A549 (cell line): ENCODE results near the gene SUMO2. TPM values are rescaled to one million over a fixed set of nuclear protein-coding genes. Genes with fewer than 3 reads are reported as not detected.
A peak's percentile ranks its signal among the peaks of the same experiment; 100 is the strongest.
"Not testable (repeated sequence)": the region's sequence is repeated elsewhere in the genome, so short reads cannot be mapped to it uniquely, and the experiment has no call there.

Experiments used
- ATAC-seq, 2 experiments: fragments of 200-7000 bp in 1 of 2; fragments of >200 bp in 1 of 2; cut with Nextera tagmentation in 1 of 2; cut with Tn5 transposase in 1 of 2; 3 replicates each; pipeline versions ENCODE4 v1.8.0 to v1.9.1; 2018 to 2020; ENCODE audit warnings: mild to moderate bottlenecking in 1 of 2, moderate library complexity in 1 of 2
- CTCF ChIA-PET: fragments of 300-600 bp; sonication (Branson Sonifier 250); formaldehyde crosslinking; extraction: SDS; loops from one replicate; lab custom pipeline; 2021; ENCODE audit warnings: antibody characterized with exemption, inconsistent platforms; lab: Yijun Ruan, JAX
- POLR2A ChIA-PET: fragments of 350-600 bp; formaldehyde crosslinking; extraction: SDS; loops from one replicate; lab custom pipeline; 2021; ENCODE audit warnings: antibody characterized with exemption, inconsistent platforms; lab: Yijun Ruan, JAX
- DNase-seq, 2 experiments: peaks; one replicate each; pipeline versions ENCODE4 v3.0.0 to v3.0.0-alpha.2; 2011 to 2016; ENCODE audit warnings: low read depth in 1 of 2, low spot score in 1 of 2
- FAIRE-seq: peaks from 2 replicates; lab custom pipeline; 2011; peaks lifted over from hg19 to GRCh38; lab: Jason Lieb, UNC
- H3K27ac ChIP-seq, 2 experiments: fragments of >200 bp; sonication (Bioruptor Twin); formaldehyde crosslinking; 3 replicates each; pipeline ENCODE4 v1.5.1; 2016 to 2017
- H3K4me1 ChIP-seq: fragments of >200 bp; sonication (Bioruptor Twin); formaldehyde crosslinking; 3 replicates; pipeline ENCODE4 v1.6.1; 2016
- H3K4me2 ChIP-seq: fragments of >200 bp; sonication (Bioruptor Twin); formaldehyde crosslinking; 3 replicates; pipeline ENCODE4 v1.6.1; 2016
- H3K4me3 ChIP-seq: fragments of >200 bp; sonication (Bioruptor Twin); formaldehyde crosslinking; 3 replicates; pipeline ENCODE4 v1.5.1; 2016
- H3K9me3 ChIP-seq: fragments of >200 bp; sonication (Bioruptor Twin); formaldehyde crosslinking; 3 replicates; pipeline ENCODE4 v1.6.1; 2016
- BHLHE40 ChIP-seq: IDR thresholded peaks from 2 replicates; pipeline ENCODE4 v1.6.1; 2012; ENCODE audit warnings: low read depth, low read length, inconsistent platforms
- CBX8 ChIP-seq: fragments of 200-600 bp; sonication (generic); IDR thresholded peaks from 2 replicates; pipeline ENCODE4 v1.6.1; 2016
- CHD4 ChIP-seq: fragments of 200-600 bp; sonication (generic); IDR thresholded peaks from 2 replicates; pipeline ENCODE4 v1.6.1; 2016; ENCODE audit warnings: antibody characterized with exemption, mild to moderate bottlenecking, borderline replicate concordance
- EHF ChIP-seq: fragments of 250-450 bp; sonication (Bioruptor Pico); IDR thresholded peaks from 2 replicates; pipeline ENCODE4 v1.5.0; 2020; ENCODE audit warnings: mild to moderate bottlenecking
- ESRRA ChIP-seq: fragments of 150-350 bp; IDR thresholded peaks from 2 replicates; pipeline ENCODE4 v1.6.1; 2014; ENCODE audit warnings: mild to moderate bottlenecking, low read length, borderline replicate concordance
- FOSB ChIP-seq: fragments of 250-450 bp; sonication (Bioruptor Pico); IDR thresholded peaks from 2 replicates; pipeline ENCODE4 v1.5.0; 2020; ENCODE audit warnings: mild to moderate bottlenecking, moderate library complexity
- FOSL2 ChIP-seq, 2 experiments: fragments of 450-650 bp in 1 of 2; fragments of >200 bp in 1 of 2; sonication (Bioruptor Twin) in 1 of 2; formaldehyde crosslinking; IDR thresholded peaks; 2 replicates each; pipeline versions ENCODE4 v1.5.0 to v1.6.1; 2016 to 2020; ENCODE audit warnings: mild to moderate bottlenecking in 1 of 2, moderate library complexity in 1 of 2
- HEYL ChIP-seq: fragments of 250-450 bp; sonication (Bioruptor Pico); IDR thresholded peaks from 2 replicates; pipeline ENCODE4 v1.8.0; 2021; ENCODE audit warnings: mild to moderate bottlenecking, moderate library complexity
- HOXB13 ChIP-seq: fragments of 250-450 bp; sonication (Bioruptor Pico); IDR thresholded peaks from 2 replicates; pipeline ENCODE4 v1.5.0; 2020; ENCODE audit warnings: low read depth, mild to moderate bottlenecking, moderate library complexity
- JUN ChIP-seq, 2 experiments: fragments of >200 bp; sonication (Bioruptor Twin); formaldehyde crosslinking; IDR thresholded peaks; 2 replicates in 1 of 2; 3 replicates in 1 of 2; pipeline ENCODE4 v1.6.1; 2016 to 2017
- MYC ChIP-seq: IDR thresholded peaks from 2 replicates; pipeline ENCODE4 v1.6.1; 2012; ENCODE audit warnings: mild to moderate bottlenecking, inconsistent platforms, low read length, improper control_type of control experiment, borderline replicate concordance
- NPAS2 ChIP-seq: fragments of 250-450 bp; sonication (Bioruptor Pico); IDR thresholded peaks from 2 replicates; pipeline ENCODE4 v1.8.0; 2022; ENCODE audit warnings: mild to moderate bottlenecking, moderate library complexity, borderline replicate concordance
- PHF8 ChIP-seq: fragments of 200-600 bp; sonication (generic); IDR thresholded peaks from 2 replicates; pipeline ENCODE4 v1.6.1; 2016; ENCODE audit warnings: low read depth, mild to moderate bottlenecking, antibody characterized with exemption, moderate library complexity, borderline replicate concordance
- POLR2A ChIP-seq: IDR thresholded peaks from 2 replicates; pipeline ENCODE4 v1.6.1; 2012; ENCODE audit warnings: mild to moderate bottlenecking, low read length
- RCOR1 ChIP-seq: fragments of 150-350 bp; IDR thresholded peaks from 2 replicates; pipeline ENCODE4 v1.6.1; 2014; ENCODE audit warnings: antibody characterized with exemption, low read length, low read depth
- SREBF2 ChIP-seq: fragments of 450-650 bp; IDR thresholded peaks from 2 replicates; pipeline ENCODE4 v1.6.1; 2014; ENCODE audit warnings: mild to moderate bottlenecking, moderate library complexity
- TFCP2L1 ChIP-seq: fragments of 250-450 bp; sonication (Bioruptor Pico); IDR thresholded peaks from 2 replicates; pipeline ENCODE4 v1.5.0; 2021; ENCODE audit warnings: mild to moderate bottlenecking
- ZC3H11A ChIP-seq: fragments of 450-650 bp; IDR thresholded peaks from 2 replicates; pipeline ENCODE4 v1.6.1; 2014; ENCODE audit warnings: antibody characterized with exemption, mild to moderate bottlenecking
- WGBS: methylation state at CpG from one replicate; pipeline ENCODE4 v1.1.6; 2017; ENCODE audit errors: missing lambda C conversion rate; 5-methylcytosine and 5-hydroxymethylcytosine counted together
- polyA plus RNA-seq, 4 experiments: library from polyadenylated mRNA; depleted of rRNA in 3 of 4; stranded (reverse); fragments of >200 nt; fragmentation: RNase III in 1 of 4; extraction: RNeasy Plus Mini Kit Qiagen cat#74134 plus additional on column Dnase treatment in 1 of 4; gene quantifications; 2 replicates in 3 of 4; 3 replicates in 1 of 4; pipeline ENCODE4 v1.2.3, GENCODE V29; 2011 to 2017
- TF ChIP-seq, protein P1 (sequence below): fragments of 250-450 bp; sonication (Bioruptor Pico); IDR thresholded peaks from 2 replicates; pipeline ENCODE4 v1.5.0; 2020; ENCODE audit warnings: low read depth, mild to moderate bottlenecking, moderate library complexity
- TF ChIP-seq, protein P2 (sequence below): fragments of 450-650 bp; IDR thresholded peaks from 2 replicates; pipeline ENCODE4 v1.6.1; 2014; ENCODE audit warnings: antibody characterized with exemption
- TF ChIP-seq, protein P3 (sequence below): fragments of >200 bp; sonication (Bioruptor Twin); formaldehyde crosslinking; IDR thresholded peaks from 2 replicates; pipeline ENCODE4 v1.6.1; 2016
- TF ChIP-seq, protein P4 (sequence below): fragments of 150-350 bp; IDR thresholded peaks from 2 replicates; pipeline ENCODE4 v1.6.1; 2014; ENCODE audit warnings: low read depth, mild to moderate bottlenecking, low read length
- TF ChIP-seq, protein P5 (sequence below): IDR thresholded peaks from 2 replicates; pipeline ENCODE4 v1.6.1; 2012; ENCODE audit warnings: low read depth, borderline replicate concordance
- TF ChIP-seq, protein P6 (sequence below): fragments of 200-600 bp; sonication (generic); IDR thresholded peaks from 2 replicates; pipeline ENCODE4 v1.6.1; 2016; ENCODE audit warnings: antibody characterized with exemption, mild to moderate bottlenecking, moderate library complexity

Gene SUMO2
- polyA plus RNA-seq, 2 of the 4 experiments (the other 2 are of a cell fraction) = 525 to 545 TPM

DNA sequence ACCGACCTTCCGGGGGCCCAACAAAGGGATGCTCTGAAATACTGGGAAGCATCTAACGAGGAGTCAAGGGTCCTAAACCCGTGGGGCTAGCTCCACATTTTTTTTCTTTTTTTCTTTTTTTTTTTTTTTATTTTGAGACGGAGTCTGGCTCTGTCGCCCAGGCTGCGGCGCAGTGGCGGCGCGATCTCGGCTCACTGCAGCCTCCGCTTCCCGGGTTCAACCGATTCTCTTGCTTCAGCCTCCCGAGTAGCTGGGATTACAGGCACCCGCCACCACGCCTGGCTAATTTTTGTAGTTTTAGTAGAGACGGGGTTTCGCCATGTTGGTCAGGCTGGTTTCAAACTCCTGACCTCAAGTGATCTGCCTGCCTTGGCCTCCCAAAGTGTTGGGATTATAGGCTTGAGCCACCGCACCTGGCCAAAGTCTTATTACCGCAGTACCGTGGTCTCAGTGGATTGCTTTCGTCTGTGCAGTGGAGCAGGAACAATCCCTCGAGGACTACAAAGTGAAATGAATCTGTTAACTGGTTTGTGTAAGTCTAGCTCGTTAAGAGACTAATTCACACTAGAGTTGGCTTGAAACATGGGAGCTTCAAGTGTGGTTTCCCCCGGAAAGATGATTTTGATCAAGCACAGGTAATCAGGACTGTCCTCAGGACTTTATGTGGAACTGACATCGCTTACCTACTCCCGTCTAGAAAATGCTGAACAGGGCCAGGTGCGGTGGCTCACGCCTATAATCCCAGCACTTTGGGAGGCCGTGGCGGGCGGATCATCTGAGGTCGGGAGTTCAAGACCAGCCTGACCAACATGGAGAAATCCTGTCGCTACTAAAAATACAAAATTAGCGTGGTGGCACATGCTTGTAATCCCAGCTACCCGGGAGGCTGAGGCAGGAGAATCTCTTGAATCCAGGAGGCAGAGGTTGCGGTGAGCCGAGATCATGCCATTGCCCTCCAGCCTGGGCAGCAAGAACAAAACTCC is 50.5 kb downstream of the SUMO2 start:
- FAIRE-seq, H3K9me3 ChIP-seq, DNase-seq: not testable (repeated sequence)
- ChIA-PET POLR2A (interaction anchor here (0.6 to 7.0 kb wide), 12 partner anchors 9 to 138 kb away, joined by 3 to 70 read pairs (median 6); partner anchors contain the start of genes GGA3, JPT1, MIF4GD and MRPS7), CTCF (interaction anchor here (0.7 to 62.2 kb wide), 23 partner anchors 13 to 615 kb away, joined by 3 to 3429 read pairs (median 7); partner anchors contain the start of genes ARMC7, ATP5PD, JPT1 and KCTD2)
- peak; percentile 1; a peak in 3 of 6 replicates for ATAC-seq
- Histone ChIP-seq H3K4me2 (peak overlapping the region; percentile 87), H3K4me3 (peak overlapping the region; percentile 89), H3K27ac (peak overlapping the region; percentile 97), H3K4me1 (peaks cover 37% of the 10 kb centered on the region)
- TF ChIP-seq CHD4 (0 out of 2 replicates have a peak, but pooled peaks have one; percentile 13), TFCP2L1 (CRISPR knock-in tag) (0 out of 2 replicates have a peak, but pooled peaks have one; percentile 36)
- 86% methylated on average over 40 of the region's 40 CpGs for WGBS

DNA sequence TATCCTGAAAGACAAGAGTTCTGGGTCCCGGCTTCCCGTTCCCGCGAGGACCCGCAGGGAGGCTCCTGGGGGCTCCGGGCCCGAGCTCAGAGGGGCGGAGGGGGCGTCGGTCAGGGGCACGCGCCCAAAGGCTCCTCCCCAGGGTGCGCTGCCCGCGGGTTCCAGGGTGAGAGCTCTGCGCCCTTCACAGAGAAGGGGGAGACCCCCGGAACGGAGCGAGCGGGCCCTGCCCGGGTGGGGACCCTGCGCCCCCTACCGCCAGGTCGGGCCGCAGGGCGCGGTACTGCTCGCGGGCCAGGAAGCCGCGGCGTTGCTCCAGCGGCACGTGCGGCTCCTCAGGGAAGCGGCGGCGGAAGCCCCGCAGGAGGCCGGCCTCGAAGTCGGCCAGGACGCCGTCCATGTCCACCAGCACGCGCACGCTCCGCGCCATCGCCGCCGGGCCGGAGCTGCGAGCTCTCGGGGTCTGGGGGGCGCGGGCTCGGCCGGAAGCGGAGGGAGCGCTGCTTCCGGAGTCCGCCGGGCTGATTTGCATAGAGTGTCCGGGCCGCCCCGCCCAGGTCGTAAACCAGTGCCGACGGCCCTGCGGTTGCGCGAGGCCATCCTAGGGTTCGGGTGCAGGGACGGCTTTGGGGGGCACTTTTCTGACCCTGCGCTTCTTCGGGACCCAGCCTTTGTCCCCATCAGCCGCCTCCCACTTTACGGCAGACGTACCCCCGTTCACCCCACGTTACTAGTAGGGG is 51.3 kb downstream of the SUMO2 start, which contains the start of gene NT5C:
Gene NT5C (minus strand): TSS at position 465 of the 740 bp plus-strand sequence. CDS start 35 bp downstream, at position 430.
- Histone ChIP-seq H3K4me2 (peak within 1 kb of the TSS; percentile 87), H3K27ac (peak within 1 kb of the TSS; percentile 97), H3K9me3 (no peaks in the 10 kb centered on the region), H3K4me3 (peak within 1 kb of the TSS; percentile 89), H3K4me1 (peaks cover 40% of the 10 kb centered on the region)
- DNase-seq = peak; percentile 85 to 91
- peak; percentile 83 to 86 for ATAC-seq
- FAIRE-seq = no peak
- 1% methylated on average over 47 of the region's 82 CpGs for WGBS
- CTCF ChIA-PET = interaction anchor here (0.6 to 62.2 kb wide), 35 partner anchors 14 to 616 kb away, joined by 3 to 3429 read pairs (median 5); partner anchors contain the start of genes ARMC7, ATP5PD, CDR2L and JPT1
- POLR2A ChIA-PET = interaction anchor here (0.6 to 7.0 kb wide), 17 partner anchors 8 to 139 kb away, joined by 3 to 70 read pairs (median 4); partner anchors contain the start of genes ARMC7, GGA3, JPT1 and MIF4GD
- no peak for TF ChIP-seq EHF (CRISPR knock-in tag)
- no peak for TF ChIP-seq FOSL2 (IDR thresholded peaks at IDR 0.05)
- no peak for TF ChIP-seq FOSL2 (CRISPR knock-in tag; IDR thresholded peaks at IDR 0.05)
- no peak for TF ChIP-seq ESRRA
- TF ChIP-seq, protein P1, sequence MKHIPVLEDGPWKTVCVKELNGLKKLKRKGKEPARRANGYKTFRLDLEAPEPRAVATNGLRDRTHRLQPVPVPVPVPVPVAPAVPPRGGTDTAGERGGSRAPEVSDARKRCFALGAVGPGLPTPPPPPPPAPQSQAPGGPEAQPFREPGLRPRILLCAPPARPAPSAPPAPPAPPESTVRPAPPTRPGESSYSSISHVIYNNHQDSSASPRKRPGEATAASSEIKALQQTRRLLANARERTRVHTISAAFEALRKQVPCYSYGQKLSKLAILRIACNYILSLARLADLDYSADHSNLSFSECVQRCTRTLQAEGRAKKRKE (CRISPR knock-in tag) = peak; percentile 66; the same call in 1 of the 2 replicates
- TF ChIP-seq, protein P2, sequence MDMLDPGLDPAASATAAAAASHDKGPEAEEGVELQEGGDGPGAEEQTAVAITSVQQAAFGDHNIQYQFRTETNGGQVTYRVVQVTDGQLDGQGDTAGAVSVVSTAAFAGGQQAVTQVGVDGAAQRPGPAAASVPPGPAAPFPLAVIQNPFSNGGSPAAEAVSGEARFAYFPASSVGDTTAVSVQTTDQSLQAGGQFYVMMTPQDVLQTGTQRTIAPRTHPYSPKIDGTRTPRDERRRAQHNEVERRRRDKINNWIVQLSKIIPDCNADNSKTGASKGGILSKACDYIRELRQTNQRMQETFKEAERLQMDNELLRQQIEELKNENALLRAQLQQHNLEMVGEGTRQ = no peak
- TF ChIP-seq, protein P3, sequence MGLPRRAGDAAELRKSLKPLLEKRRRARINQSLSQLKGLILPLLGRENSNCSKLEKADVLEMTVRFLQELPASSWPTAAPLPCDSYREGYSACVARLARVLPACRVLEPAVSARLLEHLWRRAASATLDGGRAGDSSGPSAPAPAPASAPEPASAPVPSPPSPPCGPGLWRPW = no peak
- TF ChIP-seq SREBF2 = no peak
- peak; percentile 55; the same call in 1 of the 2 replicates for TF ChIP-seq HOXB13 (CRISPR knock-in tag)
- no peak for TF ChIP-seq FOSB (CRISPR knock-in tag)
- TF ChIP-seq NPAS2 = no peak; the same call in 1 of the 2 replicates
- TF ChIP-seq MYC = peak; percentile 89; the same call in 1 of the 2 replicates
- TF ChIP-seq POLR2A = peak; percentile 72
- TF ChIP-seq, protein P4, sequence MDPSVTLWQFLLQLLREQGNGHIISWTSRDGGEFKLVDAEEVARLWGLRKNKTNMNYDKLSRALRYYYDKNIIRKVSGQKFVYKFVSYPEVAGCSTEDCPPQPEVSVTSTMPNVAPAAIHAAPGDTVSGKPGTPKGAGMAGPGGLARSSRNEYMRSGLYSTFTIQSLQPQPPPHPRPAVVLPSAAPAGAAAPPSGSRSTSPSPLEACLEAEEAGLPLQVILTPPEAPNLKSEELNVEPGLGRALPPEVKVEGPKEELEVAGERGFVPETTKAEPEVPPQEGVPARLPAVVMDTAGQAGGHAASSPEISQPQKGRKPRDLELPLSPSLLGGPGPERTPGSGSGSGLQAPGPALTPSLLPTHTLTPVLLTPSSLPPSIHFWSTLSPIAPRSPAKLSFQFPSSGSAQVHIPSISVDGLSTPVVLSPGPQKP = no peak
- peak; percentile 97 for TF ChIP-seq BHLHE40
- TF ChIP-seq, protein P5, sequence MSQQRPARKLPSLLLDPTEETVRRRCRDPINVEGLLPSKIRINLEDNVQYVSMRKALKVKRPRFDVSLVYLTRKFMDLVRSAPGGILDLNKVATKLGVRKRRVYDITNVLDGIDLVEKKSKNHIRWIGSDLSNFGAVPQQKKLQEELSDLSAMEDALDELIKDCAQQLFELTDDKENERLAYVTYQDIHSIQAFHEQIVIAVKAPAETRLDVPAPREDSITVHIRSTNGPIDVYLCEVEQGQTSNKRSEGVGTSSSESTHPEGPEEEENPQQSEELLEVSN = peak; percentile 79
- no peak for TF ChIP-seq ZC3H11A
- peak; percentile 86 to 98 for TF ChIP-seq JUN (IDR thresholded peaks at IDR 0.05)
- peak; percentile 98 for TF ChIP-seq PHF8
- no peak for TF ChIP-seq RCOR1
- no peak for TF ChIP-seq CBX8
- TF ChIP-seq, protein P6, sequence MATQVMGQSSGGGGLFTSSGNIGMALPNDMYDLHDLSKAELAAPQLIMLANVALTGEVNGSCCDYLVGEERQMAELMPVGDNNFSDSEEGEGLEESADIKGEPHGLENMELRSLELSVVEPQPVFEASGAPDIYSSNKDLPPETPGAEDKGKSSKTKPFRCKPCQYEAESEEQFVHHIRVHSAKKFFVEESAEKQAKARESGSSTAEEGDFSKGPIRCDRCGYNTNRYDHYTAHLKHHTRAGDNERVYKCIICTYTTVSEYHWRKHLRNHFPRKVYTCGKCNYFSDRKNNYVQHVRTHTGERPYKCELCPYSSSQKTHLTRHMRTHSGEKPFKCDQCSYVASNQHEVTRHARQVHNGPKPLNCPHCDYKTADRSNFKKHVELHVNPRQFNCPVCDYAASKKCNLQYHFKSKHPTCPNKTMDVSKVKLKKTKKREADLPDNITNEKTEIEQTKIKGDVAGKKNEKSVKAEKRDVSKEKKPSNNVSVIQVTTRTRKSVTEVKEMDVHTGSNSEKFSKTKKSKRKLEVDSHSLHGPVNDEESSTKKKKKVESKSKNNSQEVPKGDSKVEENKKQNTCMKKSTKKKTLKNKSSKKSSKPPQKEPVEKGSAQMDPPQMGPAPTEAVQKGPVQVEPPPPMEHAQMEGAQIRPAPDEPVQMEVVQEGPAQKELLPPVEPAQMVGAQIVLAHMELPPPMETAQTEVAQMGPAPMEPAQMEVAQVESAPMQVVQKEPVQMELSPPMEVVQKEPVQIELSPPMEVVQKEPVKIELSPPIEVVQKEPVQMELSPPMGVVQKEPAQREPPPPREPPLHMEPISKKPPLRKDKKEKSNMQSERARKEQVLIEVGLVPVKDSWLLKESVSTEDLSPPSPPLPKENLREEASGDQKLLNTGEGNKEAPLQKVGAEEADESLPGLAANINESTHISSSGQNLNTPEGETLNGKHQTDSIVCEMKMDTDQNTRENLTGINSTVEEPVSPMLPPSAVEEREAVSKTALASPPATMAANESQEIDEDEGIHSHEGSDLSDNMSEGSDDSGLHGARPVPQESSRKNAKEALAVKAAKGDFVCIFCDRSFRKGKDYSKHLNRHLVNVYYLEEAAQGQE = peak; percentile 65
- no peak for TF ChIP-seq TFCP2L1 (CRISPR knock-in tag)
- TF ChIP-seq HEYL (CRISPR knock-in tag) = no peak
